Fibroblast of lung (primary cell): ENCODE data around the gene ILF2. TPM values are rescaled to one million over a fixed set of nuclear protein-coding genes. Genes with fewer than 3 reads are reported as not detected.
A peak's percentile ranks its signal among the peaks of the same experiment; 100 is the strongest.

ENCODE experiments used
- DNase-seq, 2 donors: peaks; one replicate each; pipeline versions ENCODE4 v3.0.0 to v3.0.0-alpha.2; 2010; ENCODE audit warnings: low read depth in 2 of 2
- H2AFZ ChIP-seq: 2 replicates; pipeline ENCODE4 v1.5.1; 2012; ENCODE audit warnings: low read length, control low read depth, inconsistent platforms
- H3K27ac ChIP-seq: 2 replicates; pipeline ENCODE4 v1.5.1; 2011; ENCODE audit warnings: low read length, control low read depth; ENCODE audit not compliant: insufficient read depth
- H3K27me3 ChIP-seq: 2 replicates; pipeline ENCODE4 v1.5.1; 2011; ENCODE audit warnings: mild to moderate bottlenecking, low read length; ENCODE audit not compliant: control insufficient read depth, insufficient read depth
- H3K36me3 ChIP-seq: 2 replicates; pipeline ENCODE4 v1.5.1; 2011; ENCODE audit warnings: low read length; ENCODE audit not compliant: control insufficient read depth, insufficient read depth
- H3K4me1 ChIP-seq: 2 replicates; pipeline ENCODE4 v1.5.1; 2011; ENCODE audit warnings: low read length; ENCODE audit not compliant: control insufficient read depth, insufficient read depth; ENCODE audit errors: extremely low read depth
- H3K4me2 ChIP-seq: 2 replicates; pipeline ENCODE4 v1.5.1; 2011; ENCODE audit warnings: low read length, control low read depth; ENCODE audit not compliant: insufficient read depth; ENCODE audit errors: extremely low read depth
- H3K4me3 ChIP-seq, 4 experiments: fragments of 200-600 bp in 1 of 4; sonication (generic) in 1 of 4; replicated peaks in 1 of 4; 2 replicates each; pipeline ENCODE4 v1.5.1; 2011 to 2016; ENCODE audit warnings: low read length in 4 of 4, low read depth in 3 of 4, mild to moderate bottlenecking in 3 of 4, control low read depth in 2 of 4, inconsistent platforms in 1 of 4, mixed read lengths in 1 of 4; ENCODE audit not compliant: insufficient read depth in 1 of 4; ENCODE audit errors: control extremely low read depth in 1 of 4
- H3K79me2 ChIP-seq: 2 replicates; pipeline ENCODE4 v1.5.1; 2012; ENCODE audit warnings: mild to moderate bottlenecking, low read length, inconsistent platforms; ENCODE audit not compliant: control insufficient read depth, insufficient read depth
- H3K9ac ChIP-seq: 2 replicates; pipeline ENCODE4 v1.5.1; 2011; ENCODE audit warnings: mild to moderate bottlenecking, low read length, control low read depth; ENCODE audit not compliant: insufficient read depth
- H3K9me3 ChIP-seq: 2 replicates; pipeline ENCODE4 v1.5.1; 2012; ENCODE audit warnings: low read depth, low read length; ENCODE audit not compliant: control insufficient read depth, insufficient read depth
- H4K20me1 ChIP-seq: 2 replicates; pipeline ENCODE4 v1.5.1; 2011; ENCODE audit warnings: low read length; ENCODE audit not compliant: control insufficient read depth, insufficient read depth; ENCODE audit errors: extremely low read depth
- CTCF ChIP-seq, 2 donors: IDR thresholded peaks in 1 of 2; conservative IDR thresholded peaks in 1 of 2; 1 replicate in 1 of 2; 2 replicates in 1 of 2; pipeline ENCODE4 v1.5.1; 2011 to 2012; ENCODE audit warnings: low read length in 2 of 2, control low read depth in 1 of 2, inconsistent platforms in 1 of 2, low read depth in 1 of 2, mild to moderate bottlenecking in 1 of 2
- EZH2 ChIP-seq: IDR thresholded peaks from 2 replicates; pipeline ENCODE4 v1.5.1; 2012; ENCODE audit warnings: low read length, control low read depth, mild to moderate bottlenecking; ENCODE audit errors: missing control alignments
- polyA plus RNA-seq, 2 donors: library from polyadenylated mRNA; depleted of rRNA in 1 of 2; stranded (reverse) in 1 of 2; unstranded in 1 of 2; fragments of >200 nt; gene quantifications; 2 replicates each; pipeline ENCODE4 v1.2.1, GENCODE V29; 2011 to 2012; ENCODE audit warnings: missing spikeins in 1 of 2
- total RNA-seq: library from RNA; depleted of rRNA; stranded (reverse); fragments of >200 nt; gene quantifications from 2 replicates; pipeline ENCODE4 v1.2.1, GENCODE V29; 2014

The ILF2 gene
- total and polyA plus RNA-seq, 2 donors (not counting 1 experiment from before 2014, with no cell fraction given) = 135 to 235 TPM

DNA sequence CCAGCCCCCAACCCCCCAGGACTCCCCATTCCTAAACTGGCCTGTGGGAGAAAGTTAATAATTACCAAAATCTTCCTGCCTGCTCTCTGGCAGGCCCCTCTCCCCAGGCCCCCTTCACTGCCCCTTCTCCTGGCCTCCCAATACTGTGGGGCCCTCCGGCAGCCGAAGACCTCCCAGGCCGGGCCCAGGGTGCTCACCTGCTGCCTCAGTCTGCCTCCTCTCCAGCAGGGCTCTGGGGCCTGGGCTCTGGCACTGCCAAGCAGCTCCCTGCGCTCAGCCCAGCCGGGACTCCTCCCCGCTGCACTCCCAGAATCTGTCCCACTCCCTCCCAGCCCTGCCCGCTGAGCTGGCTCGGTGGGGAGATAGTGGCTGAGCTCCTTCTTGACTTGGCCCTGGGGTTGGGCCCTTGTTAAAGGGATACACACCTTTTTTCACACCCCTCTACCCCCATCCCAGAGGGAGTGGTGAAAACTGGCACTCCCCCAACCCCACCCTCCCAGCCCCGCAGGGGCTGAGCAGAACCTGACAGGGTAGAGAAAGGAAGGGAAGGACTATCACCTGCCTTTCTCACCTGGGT lies 58.0 kb downstream of the ILF2 start, which contains the start of gene S100A16:
Gene S100A16 (minus strand): TSS at position 383 of the 577 bp plus-strand sequence. CDS start 4,986 bp downstream, outside the sequence.
- H3K9ac ChIP-seq = peak within 1 kb of the TSS; percentile 65
- H3K36me3 ChIP-seq = peaks cover 4% of the 10 kb centered on the region
- H3K27me3 ChIP-seq = no peaks in the 10 kb centered on the region
- peaks cover 23% of the 10 kb centered on the region for H3K4me1 ChIP-seq
- peak within 1 kb of the TSS; percentile 92 for H3K4me2 ChIP-seq
- no peak within 1 kb of the TSS for H2AFZ ChIP-seq
- TF ChIP-seq CTCF (conservative IDR thresholded peaks at IDR 0.05 in 1 of 2, IDR thresholded peaks at IDR 0.05 in 1 of 2; ENCODE audit: low read depth in 1 of 2, low read length in 2 of 2) = no peak
- no peak for TF ChIP-seq EZH2
- peaks cover 54% of the 10 kb centered on the region for H3K79me2 ChIP-seq
- H4K20me1 ChIP-seq = no peaks in the 10 kb centered on the region
- H3K4me3 ChIP-seq = peak within 1 kb of the TSS; percentile 87 to 92 (median 88)
- H3K27ac ChIP-seq = peak within 1 kb of the TSS; percentile 86
- DNase-seq = peak; percentile 63 to 76
- H3K9me3 ChIP-seq = no peaks in the 10 kb centered on the region

GRCh38 chr1:153612111-153612754 lies 58.6 kb downstream of the ILF2 start:
- peak overlapping the region; percentile 86 for H3K27ac ChIP-seq
- no peaks in the 10 kb centered on the region for H3K9me3 ChIP-seq
- H3K27me3 ChIP-seq = no peaks in the 10 kb centered on the region
- DNase-seq = no peak
- peaks cover 60% of the 10 kb centered on the region for H3K79me2 ChIP-seq
- TF ChIP-seq CTCF (conservative IDR thresholded peaks at IDR 0.05 in 1 of 2, IDR thresholded peaks at IDR 0.05 in 1 of 2; ENCODE audit: low read depth in 1 of 2, low read length in 2 of 2) (no peak), EZH2 (no peak)
- H3K4me2 ChIP-seq = peak overlapping the region; percentile 92
- peaks cover 10% of the 10 kb centered on the region for H3K36me3 ChIP-seq
- H3K4me1 ChIP-seq = peaks cover 23% of the 10 kb centered on the region
- H3K4me3 ChIP-seq = peak overlapping the region; percentile 87 to 92 (median 88)
- no peaks in the 10 kb centered on the region for H4K20me1 ChIP-seq
- H3K9ac ChIP-seq = peak overlapping the region; percentile 65
- no peak overlapping the region for H2AFZ ChIP-seq

Other genes with a start within 250 kb of the ILF2 start
- not detected in 2 replicates for gene S100A7, start 210.3 kb downstream of the ILF2 start, total RNA-seq
- not detected in 2 replicates for gene S100A7, start 210.3 kb downstream of the ILF2 start, polyA plus RNA-seq
- gene S100A6, start 135.0 kb downstream of the ILF2 start, total RNA-seq = 2,061 and 4,042 TPM in 2 replicates
- gene S100A6, start 135.0 kb downstream of the ILF2 start, polyA plus RNA-seq = 1,280 and 2,637 TPM in 2 replicates
- gene S100A5, start 130.1 kb downstream of the ILF2 start, total RNA-seq = not detected in 2 replicates
- gene S100A5, start 130.1 kb downstream of the ILF2 start, polyA plus RNA-seq = 0.20 and 0.24 TPM in 2 replicates
- 85.3 and 287 TPM in 2 replicates for gene S100A4, start 125.2 kb downstream of the ILF2 start, total RNA-seq
- gene S100A4, start 125.2 kb downstream of the ILF2 start, polyA plus RNA-seq = 371 and 928 TPM in 2 replicates
- gene S100A3, start 121.7 kb downstream of the ILF2 start, total RNA-seq = 1.8 and 6.8 TPM in 2 replicates
- 11.5 and 14.8 TPM in 2 replicates for gene S100A3, start 121.7 kb downstream of the ILF2 start, polyA plus RNA-seq
- 1.5 and 3.6 TPM in 2 replicates for gene S100A2, start 105.1 kb downstream of the ILF2 start, total RNA-seq
- 4.8 and 10.3 TPM in 2 replicates for gene S100A2, start 105.1 kb downstream of the ILF2 start, polyA plus RNA-seq
- 121 and 122 TPM in 2 replicates for gene S100A16, start 57.9 kb downstream of the ILF2 start, total RNA-seq
- gene S100A16, start 57.9 kb downstream of the ILF2 start, polyA plus RNA-seq = 182 and 632 TPM in 2 replicates
- gene S100A14, start 54.7 kb downstream of the ILF2 start, total RNA-seq = 0.26 and 0.33 TPM in 2 replicates
- gene S100A14, start 54.7 kb downstream of the ILF2 start, polyA plus RNA-seq = 0.40 and 0.51 TPM in 2 replicates
- 105 and 172 TPM in 2 replicates for gene S100A13, start 43.5 kb downstream of the ILF2 start, total RNA-seq
- 399 TPM in 2 replicates for gene S100A13, start 43.5 kb downstream of the ILF2 start, polyA plus RNA-seq
- gene S100A1, start 42.6 kb downstream of the ILF2 start, total RNA-seq = 0.17 TPM in 1 of 2 replicates, not detected in the other
- 0.98 and 9.7 TPM in 2 replicates for gene S100A1, start 42.6 kb downstream of the ILF2 start, polyA plus RNA-seq
- gene CHTOP, start 36.9 kb downstream of the ILF2 start, total RNA-seq = 22.6 and 34.0 TPM in 2 replicates
- gene CHTOP, start 36.9 kb downstream of the ILF2 start, polyA plus RNA-seq = 47.6 and 52.2 TPM in 2 replicates
- 72.7 and 76.5 TPM in 2 replicates for gene SNAPIN, start 12.3 kb downstream of the ILF2 start, total RNA-seq
- gene SNAPIN, start 12.3 kb downstream of the ILF2 start, polyA plus RNA-seq = 52.0 and 56.8 TPM in 2 replicates
- 0.66 and 2.1 TPM in 2 replicates for gene NPR1, start 7.7 kb upstream of the ILF2 start, total RNA-seq
- gene NPR1, start 7.7 kb upstream of the ILF2 start, polyA plus RNA-seq = 0.14 and 0.60 TPM in 2 replicates
- 30.0 and 37.3 TPM in 2 replicates for gene INTS3, start 57.1 kb upstream of the ILF2 start, total RNA-seq
- gene INTS3, start 57.1 kb upstream of the ILF2 start, polyA plus RNA-seq = 31.4 and 42.2 TPM in 2 replicates
- 30.6 and 34.4 TPM in 2 replicates for gene SLC27A3, start 104.4 kb upstream of the ILF2 start, total RNA-seq
- 9.3 and 9.7 TPM in 2 replicates for gene SLC27A3, start 104.4 kb upstream of the ILF2 start, polyA plus RNA-seq